ENCODE results near the gene IER5L. TPM values are rescaled to one million over a fixed set of nuclear protein-coding genes. Genes with fewer than 3 reads are reported as not detected.

Gene IER5L
- polyA plus RNA-seq, 1 donor (not counting 4 experiments of a cell fraction or from before 2014, with no cell fraction given), result 2.1 TPM

- TF ChIP-seq, protein P1, sequence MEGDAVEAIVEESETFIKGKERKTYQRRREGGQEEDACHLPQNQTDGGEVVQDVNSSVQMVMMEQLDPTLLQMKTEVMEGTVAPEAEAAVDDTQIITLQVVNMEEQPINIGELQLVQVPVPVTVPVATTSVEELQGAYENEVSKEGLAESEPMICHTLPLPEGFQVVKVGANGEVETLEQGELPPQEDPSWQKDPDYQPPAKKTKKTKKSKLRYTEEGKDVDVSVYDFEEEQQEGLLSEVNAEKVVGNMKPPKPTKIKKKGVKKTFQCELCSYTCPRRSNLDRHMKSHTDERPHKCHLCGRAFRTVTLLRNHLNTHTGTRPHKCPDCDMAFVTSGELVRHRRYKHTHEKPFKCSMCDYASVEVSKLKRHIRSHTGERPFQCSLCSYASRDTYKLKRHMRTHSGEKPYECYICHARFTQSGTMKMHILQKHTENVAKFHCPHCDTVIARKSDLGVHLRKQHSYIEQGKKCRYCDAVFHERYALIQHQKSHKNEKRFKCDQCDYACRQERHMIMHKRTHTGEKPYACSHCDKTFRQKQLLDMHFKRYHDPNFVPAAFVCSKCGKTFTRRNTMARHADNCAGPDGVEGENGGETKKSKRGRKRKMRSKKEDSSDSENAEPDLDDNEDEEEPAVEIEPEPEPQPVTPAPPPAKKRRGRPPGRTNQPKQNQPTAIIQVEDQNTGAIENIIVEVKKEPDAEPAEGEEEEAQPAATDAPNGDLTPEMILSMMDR (optimal IDR thresholded peaks at IDR 0.05 in 1 of 3, IDR thresholded peaks at IDR 0.05 in 1 of 3, conservative IDR thresholded peaks at IDR 0.05 in 1 of 3; ENCODE audit: extremely low read depth in 1 of 3, insufficient read depth in 2 of 3, low read length in 3 of 3), result no peak
- TF ChIP-seq EZH2 (IDR thresholded peaks at IDR 0.05; ENCODE audit: low read length), result no peak
These were observed 1.2 kb downstream of the IER5L start for GRCh38 chr9:129176701-129177442.

GRCh38 chr9:129175825-129176633 lies 2.0 kb downstream of the IER5L start:
- Histone ChIP-seq H3K9ac (ENCODE audit: control insufficient read depth, extremely low read depth, insufficient read depth, low read length) (peak overlapping the region; percentile 84), H4K20me1 (ENCODE audit: control insufficient read depth, extremely low read depth, insufficient read depth, low read length) (no peaks in the 10 kb centered on the region), H3K4me1 (ENCODE audit: control insufficient read depth, extremely low read depth, insufficient read depth, low read length) (peaks cover 14% of the 10 kb centered on the region), H3K79me2 (ENCODE audit: control insufficient read depth, insufficient read depth, low read length) (peaks cover 16% of the 10 kb centered on the region), H3K36me3 (ENCODE audit: control insufficient read depth in 2 of 2, extremely low read depth in 1 of 2, insufficient read depth in 2 of 2, low read length in 2 of 2) (no peaks in the 10 kb centered on the region), H3K9me3 (ENCODE audit: control insufficient read depth, low read depth, low read length) (no peaks in the 10 kb centered on the region), H3K4me3 (ENCODE audit: control insufficient read depth in 2 of 3, extremely low read depth in 1 of 3, insufficient read depth in 2 of 3, low read depth in 1 of 3, low read length in 3 of 3) (peak overlapping the region; percentile 83 to 95 (median 86)), H3K27ac (ENCODE audit: control insufficient read depth, insufficient read depth, low read length) (peak overlapping the region; percentile 79), H3K27me3 (ENCODE audit: control insufficient read depth, extremely low read depth, insufficient read depth, low read length) (no peaks in the 10 kb centered on the region), H3K4me2 (ENCODE audit: control insufficient read depth, extremely low read depth, insufficient read depth, low read depth, low read length) (peak overlapping the region; percentile 96), H2AFZ (ENCODE audit: control insufficient read depth, low read length) (no peak overlapping the region), H3K9me1 (ENCODE audit: control insufficient read depth, extremely low read depth, insufficient read depth, low read length) (no peaks in the 10 kb centered on the region)
- dilution Hi-C loops (cut with MboI; ENCODE audit: extremely low pct_ligation_motif_present, low sequenced_read_pairs), result no loop called here
- TF ChIP-seq, protein P1 (optimal IDR thresholded peaks at IDR 0.05 in 1 of 3, IDR thresholded peaks at IDR 0.05 in 1 of 3, conservative IDR thresholded peaks at IDR 0.05 in 1 of 3; ENCODE audit: extremely low read depth in 1 of 3, insufficient read depth in 2 of 3, low read length in 3 of 3), result no peak
- TF ChIP-seq EZH2 (IDR thresholded peaks at IDR 0.05; ENCODE audit: low read length), result no peak
- no peak for FAIRE-seq
- peak; percentile 73 for DNase-seq (ENCODE audit: low read depth, low spot score)

More at GRCh38 chr9:129176701-129177442, 1.2 kb downstream of the IER5L start:
- no peaks in the 10 kb centered on the region for H3K9me1 ChIP-seq (ENCODE audit: control insufficient read depth, extremely low read depth, insufficient read depth, low read length)
- peaks cover 16% of the 10 kb centered on the region for H3K79me2 ChIP-seq (ENCODE audit: control insufficient read depth, insufficient read depth, low read length)
- DNase-seq (ENCODE audit: low read depth, low spot score) (no peak), FAIRE-seq (no peak)
- H3K9ac ChIP-seq (ENCODE audit: control insufficient read depth, extremely low read depth, insufficient read depth, low read length), result peak overlapping the region; percentile 84
- dilution Hi-C loops (cut with MboI; ENCODE audit: extremely low pct_ligation_motif_present, low sequenced_read_pairs), result no loop called here
- H3K36me3 ChIP-seq (ENCODE audit: control insufficient read depth in 2 of 2, extremely low read depth in 1 of 2, insufficient read depth in 2 of 2, low read length in 2 of 2), result no peaks in the 10 kb centered on the region
- peak overlapping the region; percentile 79 for H3K27ac ChIP-seq (ENCODE audit: control insufficient read depth, insufficient read depth, low read length)
- peaks cover 14% of the 10 kb centered on the region for H3K4me1 ChIP-seq (ENCODE audit: control insufficient read depth, extremely low read depth, insufficient read depth, low read length)
- no peaks in the 10 kb centered on the region for H3K27me3 ChIP-seq (ENCODE audit: control insufficient read depth, extremely low read depth, insufficient read depth, low read length)
- no peak overlapping the region for H2AFZ ChIP-seq (ENCODE audit: control insufficient read depth, low read length)
- peak overlapping the region; percentile 96 for H3K4me2 ChIP-seq (ENCODE audit: control insufficient read depth, extremely low read depth, insufficient read depth, low read depth, low read length)
- peak overlapping the region; percentile 83 to 95 (median 86) for H3K4me3 ChIP-seq (ENCODE audit: control insufficient read depth in 2 of 3, extremely low read depth in 1 of 3, insufficient read depth in 2 of 3, low read depth in 1 of 3, low read length in 3 of 3)
- H4K20me1 ChIP-seq (ENCODE audit: control insufficient read depth, extremely low read depth, insufficient read depth, low read length), result no peaks in the 10 kb centered on the region
- no peaks in the 10 kb centered on the region for H3K9me3 ChIP-seq (ENCODE audit: control insufficient read depth, low read depth, low read length)
